A549 (cell line): ENCODE measurements around the gene STAT1. TPM values are rescaled to one million over a fixed set of nuclear protein-coding genes. Genes with fewer than 3 reads are reported as not detected.
A peak's percentile ranks its signal among the peaks of the same experiment; 100 is the strongest.

Experiments used
- ATAC-seq, 2 experiments: fragments of 200-7000 bp in 1 of 2; fragments of >200 bp in 1 of 2; cut with Nextera tagmentation in 1 of 2; cut with Tn5 transposase in 1 of 2; 3 replicates each; pipeline versions ENCODE4 v1.8.0 to v1.9.1; 2018 to 2020; ENCODE audit warnings: mild to moderate bottlenecking in 1 of 2, moderate library complexity in 1 of 2
- CTCF ChIA-PET: fragments of 300-600 bp; sonication (Branson Sonifier 250); formaldehyde crosslinking; extraction: SDS; loops from one replicate; lab custom pipeline; 2021; ENCODE audit warnings: antibody characterized with exemption, inconsistent platforms; lab: Yijun Ruan, JAX
- POLR2A ChIA-PET: fragments of 350-600 bp; formaldehyde crosslinking; extraction: SDS; loops from one replicate; lab custom pipeline; 2021; ENCODE audit warnings: antibody characterized with exemption, inconsistent platforms; lab: Yijun Ruan, JAX
- DNase-seq, 2 experiments: peaks; one replicate each; pipeline versions ENCODE4 v3.0.0 to v3.0.0-alpha.2; 2011 to 2016; ENCODE audit warnings: low read depth in 1 of 2, low spot score in 1 of 2
- FAIRE-seq: peaks from 2 replicates; lab custom pipeline; 2011; peaks lifted over from hg19 to GRCh38; lab: Jason Lieb, UNC
- H3K27ac ChIP-seq, 2 experiments: fragments of >200 bp; sonication (Bioruptor Twin); formaldehyde crosslinking; 3 replicates each; pipeline ENCODE4 v1.5.1; 2016 to 2017
- H3K4me1 ChIP-seq: fragments of >200 bp; sonication (Bioruptor Twin); formaldehyde crosslinking; 3 replicates; pipeline ENCODE4 v1.6.1; 2016
- H3K4me2 ChIP-seq: fragments of >200 bp; sonication (Bioruptor Twin); formaldehyde crosslinking; 3 replicates; pipeline ENCODE4 v1.6.1; 2016
- H3K4me3 ChIP-seq: fragments of >200 bp; sonication (Bioruptor Twin); formaldehyde crosslinking; 3 replicates; pipeline ENCODE4 v1.5.1; 2016
- H3K9me3 ChIP-seq: fragments of >200 bp; sonication (Bioruptor Twin); formaldehyde crosslinking; 3 replicates; pipeline ENCODE4 v1.6.1; 2016
- BHLHE40 ChIP-seq: IDR thresholded peaks from 2 replicates; pipeline ENCODE4 v1.6.1; 2012; ENCODE audit warnings: low read depth, low read length, inconsistent platforms
- CEBPB ChIP-seq, 2 experiments: fragments of >200 bp in 1 of 2; sonication (Bioruptor Twin) in 1 of 2; formaldehyde crosslinking in 1 of 2; IDR thresholded peaks; 2 replicates each; pipeline ENCODE4 v1.6.1; 2012 to 2016
- CHD4 ChIP-seq: fragments of 200-600 bp; sonication (generic); IDR thresholded peaks from 2 replicates; pipeline ENCODE4 v1.6.1; 2016; ENCODE audit warnings: antibody characterized with exemption, mild to moderate bottlenecking, borderline replicate concordance
- EHMT2 ChIP-seq: fragments of 200-600 bp; sonication (generic); IDR thresholded peaks from 2 replicates; pipeline ENCODE4 v1.6.1; 2016; ENCODE audit warnings: antibody characterized with exemption, low read depth, mild to moderate bottlenecking, moderate library complexity
- EP300 ChIP-seq, 2 experiments: fragments of >200 bp; sonication (Bioruptor Twin); formaldehyde crosslinking; IDR thresholded peaks; 2 replicates in 1 of 2; 3 replicates in 1 of 2; pipeline ENCODE4 v1.6.1; 2016 to 2017
- FOSL2 ChIP-seq, 2 experiments: fragments of 450-650 bp in 1 of 2; fragments of >200 bp in 1 of 2; sonication (Bioruptor Twin) in 1 of 2; formaldehyde crosslinking; IDR thresholded peaks; 2 replicates each; pipeline versions ENCODE4 v1.5.0 to v1.6.1; 2016 to 2020; ENCODE audit warnings: mild to moderate bottlenecking in 1 of 2, moderate library complexity in 1 of 2
- GATA3 ChIP-seq: IDR thresholded peaks from 2 replicates; pipeline ENCODE4 v1.6.1; 2012; ENCODE audit warnings: borderline replicate concordance
- HES2 ChIP-seq: fragments of >200 bp; sonication (Bioruptor Twin); formaldehyde crosslinking; IDR thresholded peaks from 2 replicates; pipeline ENCODE4 v1.6.1; 2016
- HEYL ChIP-seq: fragments of 250-450 bp; sonication (Bioruptor Pico); IDR thresholded peaks from 2 replicates; pipeline ENCODE4 v1.8.0; 2021; ENCODE audit warnings: mild to moderate bottlenecking, moderate library complexity
- JUN ChIP-seq, 2 experiments: fragments of >200 bp; sonication (Bioruptor Twin); formaldehyde crosslinking; IDR thresholded peaks; 2 replicates in 1 of 2; 3 replicates in 1 of 2; pipeline ENCODE4 v1.6.1; 2016 to 2017
- JUNB ChIP-seq: fragments of >200 bp; sonication (Bioruptor Twin); formaldehyde crosslinking; IDR thresholded peaks from 2 replicates; pipeline ENCODE4 v1.6.1; 2016
- MAFK ChIP-seq: fragments of 450-650 bp; IDR thresholded peaks from 2 replicates; pipeline ENCODE4 v1.6.1; 2014; ENCODE audit not compliant: partially characterized antibody
- MAX ChIP-seq: IDR thresholded peaks from 2 replicates; pipeline ENCODE4 v1.6.1; 2012
- MAZ ChIP-seq: fragments of 150-350 bp; IDR thresholded peaks from 2 replicates; pipeline ENCODE4 v1.6.1; 2014; ENCODE audit warnings: antibody characterized with exemption, low read depth, low read length, borderline replicate concordance
- PBX3 ChIP-seq: IDR thresholded peaks from 2 replicates; pipeline ENCODE4 v1.6.1; 2012
- RAD21 ChIP-seq, 2 experiments: fragments of >200 bp in 1 of 2; sonication (Bioruptor Twin) in 1 of 2; formaldehyde crosslinking in 1 of 2; IDR thresholded peaks in 1 of 2; conservative IDR thresholded peaks in 1 of 2; 2 replicates in 1 of 2; 3 replicates in 1 of 2; pipeline ENCODE4 v1.6.1; 2012 to 2018; ENCODE audit warnings: inconsistent platforms in 1 of 2
- SMC3 ChIP-seq: fragments of >200 bp; sonication (Bioruptor Twin); formaldehyde crosslinking; IDR thresholded peaks from 3 replicates; pipeline ENCODE4 v1.6.1; 2018; ENCODE audit warnings: inconsistent platforms
- ZNF302 ChIP-seq: fragments of 250-450 bp; sonication (Bioruptor Pico); IDR thresholded peaks from 2 replicates; pipeline ENCODE4 v1.9.0; 2021; ENCODE audit warnings: inconsistent platforms, mild to moderate bottlenecking, moderate library complexity
- WGBS: methylation state at CpG from one replicate; pipeline ENCODE4 v1.1.6; 2017; ENCODE audit errors: missing lambda C conversion rate; 5-methylcytosine and 5-hydroxymethylcytosine counted together
- polyA plus RNA-seq, 4 experiments: library from polyadenylated mRNA; depleted of rRNA in 3 of 4; stranded (reverse); fragments of >200 nt; fragmentation: RNase III in 1 of 4; extraction: RNeasy Plus Mini Kit Qiagen cat#74134 plus additional on column Dnase treatment in 1 of 4; gene quantifications; 2 replicates in 3 of 4; 3 replicates in 1 of 4; pipeline ENCODE4 v1.2.3, GENCODE V29; 2011 to 2017
- TF ChIP-seq, protein P1 (sequence below): fragments of 250-450 bp; sonication (Bioruptor Pico); IDR thresholded peaks from 2 replicates; pipeline ENCODE4 v1.5.0; 2021; ENCODE audit warnings: mild to moderate bottlenecking, moderate library complexity, borderline replicate concordance
- TF ChIP-seq, protein P2 (sequence below): fragments of >200 bp; sonication (Bioruptor Twin); formaldehyde crosslinking; IDR thresholded peaks from 3 replicates; pipeline ENCODE4 v1.6.1; 2016

Gene STAT1
- polyA plus RNA-seq, 2 of the 4 experiments (the other 2 are of a cell fraction) = 105 to 182 TPM

DNA sequence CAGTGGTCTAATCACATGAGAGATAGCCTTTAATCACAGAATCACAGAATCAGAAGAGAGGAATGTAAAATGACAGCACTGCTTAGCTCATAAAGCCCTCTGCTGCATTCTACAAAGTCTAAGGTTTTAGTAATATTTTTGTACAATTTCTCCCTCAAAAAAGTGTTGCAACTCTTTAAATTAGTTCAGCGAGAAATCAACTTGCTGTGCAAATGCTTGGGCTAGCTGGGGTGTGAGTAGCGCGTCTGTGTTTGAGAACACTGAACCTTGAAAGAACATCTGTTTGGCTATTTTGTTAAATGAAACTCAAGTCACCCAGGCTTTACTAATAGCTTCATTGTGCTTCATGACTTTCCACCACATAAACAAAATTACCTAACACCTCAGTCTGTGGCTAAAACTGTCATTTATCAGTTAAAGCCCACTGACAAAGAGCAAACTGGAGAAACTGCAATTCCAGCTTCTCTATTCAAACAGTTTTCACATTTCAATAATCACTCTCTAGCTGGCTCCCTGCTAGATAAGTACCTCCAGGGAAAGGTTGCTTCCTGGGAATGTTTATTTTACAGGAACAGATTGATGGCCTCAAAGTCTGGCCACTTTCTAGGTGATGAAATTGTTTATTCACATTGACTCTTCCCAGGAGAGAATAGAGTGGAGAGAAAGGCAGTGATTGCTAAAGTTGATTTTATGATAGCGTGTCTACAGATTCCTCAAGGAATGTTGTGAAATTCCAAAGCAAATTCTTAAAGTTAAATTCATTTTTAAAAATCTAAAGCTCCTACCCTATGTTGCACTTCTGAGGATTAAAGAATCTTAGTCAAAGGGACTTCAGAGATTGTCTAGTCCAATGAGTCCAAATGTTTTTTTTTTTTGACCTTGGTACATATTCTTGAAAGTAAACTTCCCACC lies 36.0 kb upstream of the STAT1 start:
- H3K27ac ChIP-seq = peak overlapping the region; percentile 92 to 98
- no peak for FAIRE-seq
- CTCF ChIA-PET = interaction anchor here (0.6 to 7.9 kb wide), 12 partner anchors 10 to 475 kb away, joined by 3 to 97 read pairs (median 10); no protein-coding TSS in a partner anchor
- TF ChIP-seq FOSL2 (IDR thresholded peaks at IDR 0.05) (peak; percentile 5; the same call in 1 of the 2 replicates), FOSL2 (CRISPR knock-in tag; IDR thresholded peaks at IDR 0.05) (peak; percentile 80), HES2 (peak; percentile 86; the same call in 1 of the 2 replicates), SMC3 (peak; percentile 4; the same call in 2 of the 3 replicates), BHLHE40 (no peak), RAD21 (conservative IDR thresholded peaks at IDR 0.05 in 1 of 2, IDR thresholded peaks at IDR 0.05 in 1 of 2) (peak in 1 of 2 experiments; percentile 3; a peak in 2 of 5 replicates), MAX (peak; percentile 77), GATA3 (peak; percentile 97), PBX3 (0 out of 2 replicates have a peak, but pooled peaks have one; percentile 32), HEYL (CRISPR knock-in tag) (0 out of 2 replicates have a peak, but pooled peaks have one; percentile 31), JUNB (peak; percentile 84), MAZ (no peak), CEBPB (IDR thresholded peaks at IDR 0.05) (peak; percentile 85 to 94), EP300 (IDR thresholded peaks at IDR 0.05) (peak; percentile 95 to 96), JUN (IDR thresholded peaks at IDR 0.05) (peak; percentile 96 to 97)
- TF ChIP-seq, protein P1, sequence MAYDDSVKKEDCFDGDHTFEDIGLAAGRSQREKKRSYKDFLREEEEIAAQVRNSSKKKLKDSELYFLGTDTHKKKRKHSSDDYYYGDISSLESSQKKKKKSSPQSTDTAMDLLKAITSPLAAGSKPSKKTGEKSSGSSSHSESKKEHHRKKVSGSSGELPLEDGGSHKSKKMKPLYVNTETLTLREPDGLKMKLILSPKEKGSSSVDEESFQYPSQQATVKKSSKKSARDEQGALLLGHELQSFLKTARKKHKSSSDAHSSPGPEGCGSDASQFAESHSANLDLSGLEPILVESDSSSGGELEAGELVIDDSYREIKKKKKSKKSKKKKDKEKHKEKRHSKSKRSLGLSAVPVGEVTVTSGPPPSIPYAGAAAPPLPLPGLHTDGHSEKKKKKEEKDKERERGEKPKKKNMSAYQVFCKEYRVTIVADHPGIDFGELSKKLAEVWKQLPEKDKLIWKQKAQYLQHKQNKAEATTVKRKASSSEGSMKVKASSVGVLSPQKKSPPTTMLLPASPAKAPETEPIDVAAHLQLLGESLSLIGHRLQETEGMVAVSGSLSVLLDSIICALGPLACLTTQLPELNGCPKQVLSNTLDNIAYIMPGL = no peak
- TF ChIP-seq, protein P2, sequence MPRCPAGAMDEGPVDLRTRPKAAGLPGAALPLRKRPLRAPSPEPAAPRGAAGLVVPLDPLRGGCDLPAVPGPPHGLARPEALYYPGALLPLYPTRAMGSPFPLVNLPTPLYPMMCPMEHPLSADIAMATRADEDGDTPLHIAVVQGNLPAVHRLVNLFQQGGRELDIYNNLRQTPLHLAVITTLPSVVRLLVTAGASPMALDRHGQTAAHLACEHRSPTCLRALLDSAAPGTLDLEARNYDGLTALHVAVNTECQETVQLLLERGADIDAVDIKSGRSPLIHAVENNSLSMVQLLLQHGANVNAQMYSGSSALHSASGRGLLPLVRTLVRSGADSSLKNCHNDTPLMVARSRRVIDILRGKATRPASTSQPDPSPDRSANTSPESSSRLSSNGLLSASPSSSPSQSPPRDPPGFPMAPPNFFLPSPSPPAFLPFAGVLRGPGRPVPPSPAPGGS = peak; percentile 92
- H3K9me3 ChIP-seq = peaks cover 9% of the 10 kb centered on the region; the same call in 2 of the 3 replicates
- H3K4me3 ChIP-seq = no peak overlapping the region
- H3K4me2 ChIP-seq = peak overlapping the region; percentile 64
- peak in 1 of 2 experiments; percentile 93 for DNase-seq
- POLR2A ChIA-PET = interaction anchor here (0.6 to 3.0 kb wide), 10 partner anchors 8 to 628 kb away, joined by 3 to 25 read pairs (median 6); partner anchors contain the start of genes NABP1 and STAT1
- H3K4me1 ChIP-seq = peaks cover 59% of the 10 kb centered on the region
- 6% methylated on average over 4 of the region's 4 CpGs for WGBS
- ATAC-seq = peak; percentile 77 to 88

DNA sequence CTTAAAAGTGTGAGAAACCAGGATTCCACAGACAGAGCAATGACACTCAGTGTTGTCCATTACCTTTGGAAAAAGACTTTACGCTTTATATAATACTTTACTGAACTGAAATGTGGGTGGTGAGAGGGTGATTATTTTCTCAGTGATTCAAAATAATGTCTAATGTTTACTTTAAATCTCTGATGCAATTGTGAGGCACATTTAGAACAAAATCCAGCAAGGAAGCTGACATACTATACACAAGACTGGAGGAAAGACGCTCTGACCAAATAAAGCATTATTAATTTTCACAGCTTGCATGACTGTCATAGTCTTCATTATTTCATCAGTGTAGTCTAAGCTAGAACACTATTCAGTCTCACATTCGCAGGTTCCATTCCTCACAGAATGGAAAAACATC lies 34.1 kb upstream of the STAT1 start:
- H3K4me1 ChIP-seq = peaks cover 60% of the 10 kb centered on the region
- H3K4me2 ChIP-seq = peak overlapping the region; percentile 64
- 22% methylated on average over 3 of the region's 3 CpGs for WGBS
- CTCF ChIA-PET = interaction anchor here (0.6 to 7.9 kb wide), 6 partner anchors 8 to 456 kb away, joined by 3 to 86 read pairs (median 4); no protein-coding TSS in a partner anchor
- no peak for FAIRE-seq
- no peak for ATAC-seq
- peaks cover 28% of the 10 kb centered on the region for H3K9me3 ChIP-seq
- H3K27ac ChIP-seq = peak overlapping the region; percentile 92 to 98
- POLR2A ChIA-PET = interaction anchor here (0.6 to 2.8 kb wide), 2 partner anchors 28 to 110 kb away, joined by 3 to 24 read pairs; no protein-coding TSS in a partner anchor
- DNase-seq = peak in 1 of 2 experiments; percentile 69
- H3K4me3 ChIP-seq = no peak overlapping the region
- TF ChIP-seq PBX3 = no peak
- TF ChIP-seq JUN (IDR thresholded peaks at IDR 0.05) = peak in 1 of 2 experiments; percentile 80; a peak in 2 of 5 replicates
- peak; percentile 76 for TF ChIP-seq JUNB
- TF ChIP-seq EP300 (IDR thresholded peaks at IDR 0.05) = peak; percentile 74 to 81; a peak in 3 of 5 replicates
- TF ChIP-seq, protein P2 = peak; percentile 36; the same call in 1 of the 3 replicates
- TF ChIP-seq, protein P1 = no peak
- no peak for TF ChIP-seq MAFK
- no peak for TF ChIP-seq ZNF302 (CRISPR knock-in tag)
- no peak for TF ChIP-seq EHMT2
- TF ChIP-seq HES2 = peak; percentile 42; the same call in 1 of the 2 replicates
- no peak for TF ChIP-seq CHD4
- TF ChIP-seq FOSL2 (IDR thresholded peaks at IDR 0.05) = 0 out of 2 replicates have a peak, but pooled peaks have one; percentile 35
- peak; percentile 70 for TF ChIP-seq FOSL2 (CRISPR knock-in tag; IDR thresholded peaks at IDR 0.05)
